Measurements from ENCODE around the gene DACH1.

DNA sequence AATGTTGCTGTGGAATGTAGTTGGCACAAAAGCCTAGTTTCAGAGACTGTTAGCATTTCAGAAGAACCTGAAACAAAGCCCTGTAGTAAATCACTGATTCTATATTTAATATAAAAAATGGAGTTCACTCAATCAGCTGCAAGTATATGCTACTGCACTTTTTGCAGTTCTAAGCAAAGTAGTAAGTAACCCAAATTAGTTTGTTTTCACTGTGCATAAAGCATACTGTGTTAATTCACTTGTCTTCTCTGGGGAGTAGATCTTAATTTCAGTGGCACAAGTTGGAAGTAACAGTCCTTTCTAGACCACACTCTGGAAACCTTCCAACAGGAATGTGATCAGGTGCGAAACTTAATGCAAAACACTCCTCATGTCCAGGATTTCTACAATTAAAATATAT, 139.3 kb downstream of the DACH1 start:
- TF ChIP-seq, protein P1, sequence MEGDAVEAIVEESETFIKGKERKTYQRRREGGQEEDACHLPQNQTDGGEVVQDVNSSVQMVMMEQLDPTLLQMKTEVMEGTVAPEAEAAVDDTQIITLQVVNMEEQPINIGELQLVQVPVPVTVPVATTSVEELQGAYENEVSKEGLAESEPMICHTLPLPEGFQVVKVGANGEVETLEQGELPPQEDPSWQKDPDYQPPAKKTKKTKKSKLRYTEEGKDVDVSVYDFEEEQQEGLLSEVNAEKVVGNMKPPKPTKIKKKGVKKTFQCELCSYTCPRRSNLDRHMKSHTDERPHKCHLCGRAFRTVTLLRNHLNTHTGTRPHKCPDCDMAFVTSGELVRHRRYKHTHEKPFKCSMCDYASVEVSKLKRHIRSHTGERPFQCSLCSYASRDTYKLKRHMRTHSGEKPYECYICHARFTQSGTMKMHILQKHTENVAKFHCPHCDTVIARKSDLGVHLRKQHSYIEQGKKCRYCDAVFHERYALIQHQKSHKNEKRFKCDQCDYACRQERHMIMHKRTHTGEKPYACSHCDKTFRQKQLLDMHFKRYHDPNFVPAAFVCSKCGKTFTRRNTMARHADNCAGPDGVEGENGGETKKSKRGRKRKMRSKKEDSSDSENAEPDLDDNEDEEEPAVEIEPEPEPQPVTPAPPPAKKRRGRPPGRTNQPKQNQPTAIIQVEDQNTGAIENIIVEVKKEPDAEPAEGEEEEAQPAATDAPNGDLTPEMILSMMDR (IDR thresholded peaks at IDR 0.05): no peak
- no peak for TF ChIP-seq POLR2A (IDR thresholded peaks at IDR 0.05)
